MG63 (cell line): ENCODE results near the gene ENTPD1. TPM values are rescaled to one million over a fixed set of nuclear protein-coding genes. Genes with fewer than 3 reads are reported as not detected.
A peak's percentile ranks its signal among the peaks of the same experiment; 100 is the strongest.
"Not testable (repeated sequence)": the region's sequence is repeated elsewhere in the genome, so short reads cannot be mapped to it uniquely, and the experiment has no call there.

Experiments
- DNase-seq: peaks from one replicate; pipeline ENCODE4 v3.0.0-alpha.2; 2020
- H3K27me3 ChIP-seq: fragments of 250-450 bp; sonication (Bioruptor Pico); 2 replicates; pipeline ENCODE4 v1.5.1; 2020; ENCODE audit warnings: mild to moderate bottlenecking, moderate library complexity
- H3K36me3 ChIP-seq: fragments of 250-450 bp; sonication (Bioruptor Pico); 2 replicates; pipeline ENCODE4 v1.5.1; 2020; ENCODE audit warnings: mild to moderate bottlenecking, moderate library complexity
- H3K4me3 ChIP-seq: fragments of 250-450 bp; sonication (Bioruptor Pico); 2 replicates; pipeline ENCODE4 v1.5.1; 2020; ENCODE audit warnings: mild to moderate bottlenecking, moderate library complexity
- H3K9me3 ChIP-seq: fragments of 250-450 bp; sonication (Bioruptor Pico); 2 replicates; pipeline ENCODE4 v1.5.1; 2020; ENCODE audit warnings: mild to moderate bottlenecking, moderate library complexity
- total RNA-seq: library from RNA; depleted of rRNA; stranded (reverse); fragments of >200 nt; shearing (Covaris generic); gene quantifications from 2 replicates; pipeline ENCODE4 v1.2.3, GENCODE V29; 2014; ENCODE audit warnings: low replicate concordance

ENTPD1 gene
- total RNA-seq, 1 experiment from 2014 or later: not detected

DNA sequence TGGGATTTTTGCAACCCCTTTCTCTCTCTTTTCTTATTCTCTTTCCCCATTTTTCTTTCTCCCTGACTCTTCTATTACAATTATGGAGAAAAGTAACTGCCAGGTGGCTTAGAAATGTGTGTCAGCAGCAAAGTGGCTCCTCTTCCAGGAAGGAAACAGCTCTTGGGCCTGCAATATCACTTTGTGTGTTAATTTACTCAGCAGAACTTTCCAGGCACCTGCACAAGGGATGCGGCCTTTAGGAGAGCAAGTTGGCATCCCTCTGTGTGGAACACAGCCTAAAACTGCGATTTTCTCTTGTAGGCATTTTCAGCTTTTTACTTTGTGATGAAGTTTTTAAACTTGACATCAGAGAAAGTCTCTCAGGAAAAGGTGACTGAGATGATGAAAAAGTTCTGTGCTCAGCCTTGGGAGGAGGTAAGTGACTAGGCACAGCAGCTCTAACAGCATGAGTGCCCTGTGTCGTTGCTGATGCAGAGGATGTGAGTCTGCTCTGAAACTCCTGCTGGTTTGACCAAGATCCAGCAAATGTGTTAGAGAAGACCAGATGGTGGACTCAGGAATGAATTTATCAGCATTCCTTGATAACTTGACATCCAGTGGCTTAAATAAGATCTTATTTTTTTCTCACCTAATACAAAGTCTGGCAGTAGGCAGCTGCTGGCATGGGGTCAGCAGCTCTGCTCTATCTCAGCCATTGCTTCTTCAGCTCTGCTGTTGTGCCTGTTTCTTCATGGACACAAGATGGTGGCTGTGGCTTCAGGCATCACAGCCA lies 104.4 kb downstream of the ENTPD1 start:
- no peaks in the 10 kb centered on the region for H3K27me3 ChIP-seq
- no peaks in the 10 kb centered on the region for H3K36me3 ChIP-seq
- no peaks in the 10 kb centered on the region for H3K9me3 ChIP-seq
- H3K4me3 ChIP-seq: no peak overlapping the region
- no peak for DNase-seq

DNA sequence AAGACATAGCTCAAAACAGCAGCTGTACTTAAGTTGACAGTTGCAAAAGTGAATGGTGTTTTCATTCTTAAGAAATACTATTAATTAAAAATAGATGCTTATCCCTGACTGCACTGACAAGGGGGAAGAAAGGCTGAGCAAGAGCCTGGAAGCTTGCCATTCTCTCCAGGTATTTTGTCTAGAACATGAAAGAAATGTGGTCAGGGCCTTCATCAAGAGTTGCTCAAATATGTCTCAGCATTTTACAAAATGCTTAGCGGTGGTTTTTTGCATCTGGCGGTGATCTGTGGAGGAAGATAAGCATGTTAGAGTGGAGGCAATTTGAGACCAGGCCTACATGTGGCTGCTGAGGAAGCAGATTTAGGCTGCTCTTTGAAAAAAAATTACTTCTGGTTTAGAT lies 105.4 kb downstream of the ENTPD1 start:
- no peaks in the 10 kb centered on the region for H3K9me3 ChIP-seq
- H3K36me3 ChIP-seq: no peaks in the 10 kb centered on the region
- no peak overlapping the region for H3K4me3 ChIP-seq
- DNase-seq: no peak
- no peaks in the 10 kb centered on the region for H3K27me3 ChIP-seq

DNA sequence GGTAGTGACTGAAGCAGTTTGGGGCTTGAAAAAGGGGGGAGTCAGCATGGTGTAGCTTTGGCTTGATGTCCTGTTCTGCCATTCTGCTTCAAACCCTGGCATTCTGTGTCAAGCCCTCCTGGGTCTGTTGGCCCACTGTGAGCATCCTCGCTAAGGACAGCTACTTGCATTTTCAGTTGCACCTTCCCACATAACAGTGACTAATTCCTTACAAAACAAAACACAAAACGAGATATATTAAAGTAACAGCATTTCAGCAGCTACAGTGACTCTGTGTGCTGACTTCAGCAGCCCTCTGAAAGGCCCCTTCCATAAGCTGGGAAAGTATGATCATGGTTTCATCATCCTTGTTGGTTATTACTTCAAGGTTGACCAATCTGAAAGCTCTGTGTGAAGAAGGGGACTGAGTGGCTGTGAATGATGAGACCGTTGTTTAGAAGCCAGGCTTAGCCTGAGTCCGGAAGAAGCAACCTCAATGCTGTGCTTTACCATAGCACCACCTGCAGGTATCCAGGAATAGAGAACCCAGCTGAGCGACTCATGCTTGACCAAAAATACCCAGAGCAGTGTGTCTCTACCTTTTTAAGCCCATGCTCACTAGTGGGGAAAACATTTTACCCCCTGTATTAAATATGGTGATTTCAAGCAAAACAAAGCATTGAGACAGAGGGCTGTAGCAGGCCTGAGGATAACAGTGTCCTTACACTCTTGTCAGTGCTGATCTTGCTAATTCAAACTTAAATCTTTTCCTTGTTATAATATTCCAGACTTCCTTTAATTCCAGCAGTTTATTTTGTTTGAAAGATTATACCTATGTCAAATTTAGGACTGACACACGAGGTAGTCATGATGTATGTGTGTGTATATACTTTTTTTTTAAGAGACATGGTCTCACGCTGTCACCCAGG lies 109.2 kb downstream of the ENTPD1 start:
- Histone ChIP-seq H3K27me3 (no peaks in the 10 kb centered on the region), H3K36me3 (no peaks in the 10 kb centered on the region), H3K9me3 (no peaks in the 10 kb centered on the region), H3K4me3 (no peak overlapping the region)
- DNase-seq: peak; percentile 24

DNA sequence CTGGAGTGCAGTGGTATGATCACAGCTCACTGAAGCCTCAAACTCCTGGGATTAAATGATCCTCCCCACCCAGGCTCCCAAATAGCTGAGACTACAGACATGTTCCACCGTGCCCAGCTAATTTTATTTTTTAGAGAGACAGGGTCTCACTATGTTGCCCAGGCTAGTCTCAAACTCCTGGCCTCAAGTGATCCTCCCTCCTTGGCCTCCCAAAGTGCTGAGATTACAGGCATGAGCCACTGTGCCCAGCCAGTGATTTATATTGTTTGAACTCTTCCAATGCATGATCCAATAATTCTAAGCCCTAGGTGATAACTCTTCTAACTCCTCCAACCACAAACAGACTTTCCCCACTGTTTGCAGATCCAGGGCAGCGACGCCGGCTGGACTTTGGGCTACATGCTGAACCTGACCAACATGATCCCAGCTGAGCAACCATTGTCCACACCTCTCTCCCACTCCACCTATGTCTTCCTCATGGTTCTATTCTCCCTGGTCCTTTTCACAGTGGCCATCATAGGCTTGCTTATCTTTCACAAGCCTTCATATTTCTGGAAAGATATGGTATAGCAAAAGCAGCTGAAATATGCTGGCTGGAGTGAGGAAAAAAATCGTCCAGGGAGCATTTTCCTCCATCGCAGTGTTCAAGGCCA lies 110.0 kb downstream of the ENTPD1 start:
- H3K9me3 ChIP-seq: no peaks in the 10 kb centered on the region
- no peak overlapping the region for H3K4me3 ChIP-seq
- DNase-seq: no peak
- H3K36me3 ChIP-seq: no peaks in the 10 kb centered on the region
- H3K27me3 ChIP-seq: no peaks in the 10 kb centered on the region

DNA sequence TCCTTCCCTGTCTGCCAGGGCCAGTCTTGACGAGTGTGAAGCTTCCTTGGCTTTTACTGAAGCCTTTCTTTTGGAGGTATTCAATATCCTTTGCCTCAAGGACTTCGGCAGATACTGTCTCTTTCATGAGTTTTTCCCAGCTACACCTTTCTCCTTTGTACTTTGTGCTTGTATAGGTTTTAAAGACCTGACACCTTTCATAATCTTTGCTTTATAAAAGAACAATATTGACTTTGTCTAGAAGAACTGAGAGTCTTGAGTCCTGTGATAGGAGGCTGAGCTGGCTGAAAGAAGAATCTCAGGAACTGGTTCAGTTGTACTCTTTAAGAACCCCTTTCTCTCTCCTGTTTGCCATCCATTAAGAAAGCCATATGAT lies 110.5 kb downstream of the ENTPD1 start:
- Histone ChIP-seq H3K27me3 (no peaks in the 10 kb centered on the region), H3K4me3 (no peak overlapping the region), H3K9me3 (no peaks in the 10 kb centered on the region), H3K36me3 (no peaks in the 10 kb centered on the region)
- DNase-seq: no peak

DNA sequence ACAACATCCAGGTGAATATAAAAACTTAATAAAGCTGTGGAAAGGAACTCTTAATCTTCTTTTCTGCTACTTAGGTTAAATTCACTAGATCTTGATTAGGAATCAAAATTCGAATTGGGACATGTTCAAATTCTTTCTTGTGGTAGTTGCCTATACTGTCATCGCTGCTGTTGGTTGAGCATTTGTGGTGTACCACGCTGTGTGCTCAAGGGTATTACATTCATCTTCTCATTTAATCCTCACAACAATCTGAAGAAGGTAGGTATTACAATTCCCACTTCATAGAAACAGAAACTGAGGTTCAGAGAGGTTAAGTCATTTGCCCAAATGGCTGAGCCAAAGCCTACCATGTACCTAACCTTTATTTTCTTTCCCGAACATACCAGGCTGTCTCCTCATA lies 111.9 kb downstream of the ENTPD1 start:
- Histone ChIP-seq H3K27me3 (no peaks in the 10 kb centered on the region), H3K4me3 (no peak overlapping the region), H3K9me3 (no peaks in the 10 kb centered on the region), H3K36me3 (no peaks in the 10 kb centered on the region)
- no peak for DNase-seq

DNA sequence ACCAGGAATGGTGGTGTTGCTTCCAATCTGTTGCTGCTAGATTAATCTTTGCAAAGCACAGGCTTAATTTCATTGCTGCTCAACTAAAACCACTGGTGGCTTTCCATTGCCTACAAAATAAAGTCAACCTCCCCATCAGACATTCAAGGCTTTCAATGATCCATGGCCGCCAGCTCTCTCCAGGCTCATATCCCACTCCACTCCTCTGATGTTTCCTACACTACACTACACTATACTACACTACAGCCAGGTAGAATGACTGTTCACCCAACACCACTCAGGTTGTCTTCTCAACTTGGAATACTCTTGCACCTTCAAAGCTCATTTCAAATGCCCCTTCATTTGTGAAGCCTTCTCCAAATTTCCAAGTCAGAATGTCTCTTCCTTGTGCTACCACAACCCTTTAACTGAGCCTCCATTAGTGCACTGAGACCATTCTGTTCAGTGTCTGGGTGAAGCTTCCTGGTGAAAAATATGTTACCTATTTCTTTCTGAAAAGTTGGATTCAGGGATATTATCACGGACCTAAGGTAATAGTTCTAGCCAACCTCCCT lies 116.3 kb downstream of the ENTPD1 start:
- no peak overlapping the region for H3K4me3 ChIP-seq
- no peak for DNase-seq

DNA sequence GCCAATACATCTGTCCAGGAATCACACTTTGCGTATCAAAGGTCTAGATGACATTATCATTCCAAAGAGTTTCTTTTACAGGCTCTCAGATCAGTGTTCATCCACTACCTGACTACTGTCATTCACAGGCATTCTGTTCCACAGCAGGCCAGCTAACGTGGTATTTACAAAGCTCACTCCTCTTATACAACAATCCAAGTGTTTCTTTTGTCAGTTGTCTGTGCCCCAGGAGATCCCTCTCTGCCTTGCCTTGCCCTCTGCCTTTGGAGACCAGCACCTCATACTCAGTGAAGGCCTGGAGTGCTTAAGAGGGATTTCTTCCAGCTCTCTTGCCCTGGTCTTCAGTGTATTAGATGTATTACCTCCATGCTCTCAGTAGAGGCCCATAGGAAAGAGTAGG lies 117.2 kb downstream of the ENTPD1 start:
- Histone ChIP-seq H3K36me3 (peaks cover 3% of the 10 kb centered on the region), H3K9me3 (no peaks in the 10 kb centered on the region), H3K4me3 (no peak overlapping the region), H3K27me3 (no peaks in the 10 kb centered on the region)
- no peak for DNase-seq

More for the DNA sequence above, 116.3 kb downstream of the ENTPD1 start:
- Histone ChIP-seq H3K36me3 (peaks cover 3% of the 10 kb centered on the region), H3K27me3 (no peaks in the 10 kb centered on the region), H3K9me3 (no peaks in the 10 kb centered on the region)

DNA sequence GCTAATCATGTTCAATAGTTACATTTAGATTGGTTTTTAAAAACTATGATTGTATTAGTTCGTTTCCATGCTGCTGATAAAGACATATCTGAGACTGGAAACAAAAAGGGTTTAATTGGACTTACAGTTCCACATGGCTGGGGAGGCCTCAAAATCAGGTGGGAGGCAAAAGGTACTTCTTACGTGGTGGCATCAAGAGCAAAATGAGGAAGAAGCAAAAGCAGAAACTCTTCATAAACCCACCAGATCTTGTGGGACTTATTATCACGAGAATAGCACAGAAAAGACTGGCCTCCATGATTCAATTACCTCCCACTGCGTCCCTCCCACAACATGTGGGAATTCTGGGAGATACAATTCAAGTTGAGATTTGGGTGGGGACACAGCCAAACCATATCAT lies 117.7 kb downstream of the ENTPD1 start:
- H3K4me3 ChIP-seq: no peak overlapping the region
- no peak for DNase-seq
- H3K9me3 ChIP-seq: no peaks in the 10 kb centered on the region
- peaks cover 3% of the 10 kb centered on the region for H3K36me3 ChIP-seq
- H3K27me3 ChIP-seq: no peaks in the 10 kb centered on the region

DNA sequence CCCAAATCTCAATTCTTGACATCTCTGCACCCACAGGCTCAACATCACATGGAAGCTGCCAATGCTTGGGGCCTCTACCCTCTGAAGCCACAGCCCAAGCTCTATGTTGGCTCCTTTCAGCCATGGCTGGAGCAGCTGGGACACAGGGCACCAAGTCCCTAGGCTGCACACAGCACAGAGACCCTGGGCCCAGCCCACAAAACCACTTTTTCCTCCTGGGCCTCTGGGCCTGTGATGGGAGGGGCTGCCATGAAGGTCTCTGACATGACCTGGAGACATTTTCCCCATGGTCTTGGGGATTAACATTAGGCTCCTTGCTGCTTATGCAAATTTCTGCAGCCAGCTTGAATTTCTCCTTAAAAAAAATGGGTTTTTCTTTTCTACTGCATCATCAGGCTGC lies 118.8 kb downstream of the ENTPD1 start:
- H3K4me3 ChIP-seq, H3K27me3 ChIP-seq, H3K36me3 ChIP-seq, DNase-seq, H3K9me3 ChIP-seq: not testable (repeated sequence)

DNA sequence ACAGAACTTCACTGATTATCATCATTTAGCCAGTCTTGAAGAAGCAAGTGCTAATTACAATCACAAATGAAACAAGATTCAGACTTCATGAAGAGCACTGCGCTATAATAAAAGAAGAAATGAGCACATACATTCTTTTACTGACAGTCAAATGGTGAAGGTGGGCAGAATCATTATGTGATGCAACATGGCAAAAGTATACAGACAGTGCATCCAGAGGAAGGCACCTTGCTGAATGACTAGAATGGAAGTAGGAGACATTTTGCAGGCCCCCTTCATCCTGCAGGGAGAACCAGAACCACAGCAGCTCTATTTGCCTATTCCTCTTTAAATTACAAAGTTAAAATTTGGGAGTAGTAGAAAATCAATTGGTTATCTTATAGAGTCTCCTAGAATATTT lies 120.8 kb downstream of the ENTPD1 start:
- peaks cover 3% of the 10 kb centered on the region for H3K36me3 ChIP-seq
- DNase-seq: no peak
- H3K27me3 ChIP-seq: no peaks in the 10 kb centered on the region
- no peaks in the 10 kb centered on the region for H3K9me3 ChIP-seq
- no peak overlapping the region for H3K4me3 ChIP-seq

DNA sequence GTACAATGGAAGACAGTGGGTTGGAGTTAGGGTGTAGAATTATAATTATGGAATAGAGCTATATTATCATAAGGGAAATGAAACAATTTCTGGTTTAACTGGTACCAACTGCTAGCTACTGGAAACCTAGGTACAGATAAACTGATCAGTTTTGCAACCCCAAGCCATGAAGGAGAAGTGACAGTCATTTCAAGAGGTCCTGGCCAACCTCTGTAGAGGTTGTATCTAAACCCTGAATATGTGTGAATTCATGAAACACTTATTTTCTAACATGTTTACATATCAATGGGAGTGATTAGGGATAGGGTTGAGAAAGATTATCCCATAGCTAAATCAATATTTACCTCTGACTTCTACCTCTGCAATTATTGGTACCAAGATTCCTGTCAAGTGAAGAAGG lies 121.9 kb downstream of the ENTPD1 start:
- H3K4me3 ChIP-seq: no peak overlapping the region
- H3K36me3 ChIP-seq: peaks cover 3% of the 10 kb centered on the region

DNA sequence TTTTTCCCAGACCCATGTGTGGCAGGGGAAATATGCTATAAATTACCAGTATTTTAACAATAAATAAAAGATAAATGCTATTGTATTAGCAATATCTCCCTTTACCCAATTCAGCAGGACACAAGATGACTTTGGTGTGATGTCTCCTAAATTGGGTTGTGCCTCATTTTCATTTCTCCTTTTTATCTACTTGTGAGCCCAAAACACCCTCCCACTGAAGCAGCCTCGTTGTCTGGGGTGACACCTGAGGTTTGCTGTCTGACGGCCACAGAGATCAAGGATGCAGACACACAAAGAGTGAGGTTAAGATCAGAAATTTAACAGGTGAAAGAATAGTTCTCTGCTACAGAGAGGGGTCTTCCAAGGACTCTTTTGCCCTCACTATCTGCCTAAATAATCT lies 124.7 kb downstream of the ENTPD1 start:
- no peaks in the 10 kb centered on the region for H3K27me3 ChIP-seq
- no peak overlapping the region for H3K4me3 ChIP-seq
- no peaks in the 10 kb centered on the region for H3K9me3 ChIP-seq
- DNase-seq: no peak
- peaks cover 3% of the 10 kb centered on the region; the same call in 1 of the 2 replicates for H3K36me3 ChIP-seq

More for the DNA sequence above, 121.9 kb downstream of the ENTPD1 start:
- no peak for DNase-seq
- Histone ChIP-seq H3K9me3 (no peaks in the 10 kb centered on the region), H3K27me3 (no peaks in the 10 kb centered on the region)

DNA sequence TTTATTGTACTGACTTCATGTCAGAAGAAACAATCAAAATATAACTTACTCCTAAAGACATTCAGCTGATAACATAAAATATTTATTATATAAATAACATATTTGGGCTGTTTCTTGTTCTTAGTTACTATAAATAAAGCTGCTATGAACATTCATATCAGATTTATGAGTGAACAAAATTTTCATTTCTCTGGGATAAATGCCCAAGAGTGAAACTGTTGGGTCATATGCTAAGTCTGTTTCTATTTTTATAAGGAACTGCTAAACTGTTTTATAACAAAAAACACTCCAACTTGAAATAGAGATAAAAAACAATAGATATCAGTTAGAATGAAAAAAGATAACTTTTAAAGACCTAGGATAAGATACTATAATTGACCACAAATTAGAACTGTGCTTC lies 125.4 kb downstream of the ENTPD1 start:
- no peaks in the 10 kb centered on the region for H3K9me3 ChIP-seq
- no peak for DNase-seq
- no peak overlapping the region for H3K4me3 ChIP-seq
- H3K27me3 ChIP-seq: no peaks in the 10 kb centered on the region
- no peaks in the 10 kb centered on the region; the same call in 1 of the 2 replicates for H3K36me3 ChIP-seq

DNA sequence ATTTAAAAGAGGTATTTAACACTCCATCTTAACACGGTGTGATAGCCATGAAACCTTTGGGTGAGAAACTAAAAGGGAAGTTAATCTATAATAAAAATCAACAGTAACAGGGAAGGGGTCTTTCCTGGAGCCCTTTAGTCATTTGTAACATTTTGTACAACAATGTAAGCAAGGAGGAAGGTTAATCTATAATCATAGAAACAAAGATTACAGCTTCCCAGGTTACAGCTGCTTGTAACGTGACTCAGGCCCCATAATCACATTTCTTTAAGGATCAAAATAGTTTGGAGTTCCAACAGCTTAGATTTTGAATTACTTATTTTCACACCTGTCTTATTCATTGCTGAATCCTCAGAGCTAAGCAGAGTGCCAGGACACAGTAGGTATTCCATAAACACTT lies 133.9 kb downstream of the ENTPD1 start:
- no peak for DNase-seq
- Histone ChIP-seq H3K9me3 (no peaks in the 10 kb centered on the region), H3K36me3 (peaks cover 2% of the 10 kb centered on the region; the same call in 1 of the 2 replicates), H3K4me3 (no peak overlapping the region), H3K27me3 (no peaks in the 10 kb centered on the region)

DNA sequence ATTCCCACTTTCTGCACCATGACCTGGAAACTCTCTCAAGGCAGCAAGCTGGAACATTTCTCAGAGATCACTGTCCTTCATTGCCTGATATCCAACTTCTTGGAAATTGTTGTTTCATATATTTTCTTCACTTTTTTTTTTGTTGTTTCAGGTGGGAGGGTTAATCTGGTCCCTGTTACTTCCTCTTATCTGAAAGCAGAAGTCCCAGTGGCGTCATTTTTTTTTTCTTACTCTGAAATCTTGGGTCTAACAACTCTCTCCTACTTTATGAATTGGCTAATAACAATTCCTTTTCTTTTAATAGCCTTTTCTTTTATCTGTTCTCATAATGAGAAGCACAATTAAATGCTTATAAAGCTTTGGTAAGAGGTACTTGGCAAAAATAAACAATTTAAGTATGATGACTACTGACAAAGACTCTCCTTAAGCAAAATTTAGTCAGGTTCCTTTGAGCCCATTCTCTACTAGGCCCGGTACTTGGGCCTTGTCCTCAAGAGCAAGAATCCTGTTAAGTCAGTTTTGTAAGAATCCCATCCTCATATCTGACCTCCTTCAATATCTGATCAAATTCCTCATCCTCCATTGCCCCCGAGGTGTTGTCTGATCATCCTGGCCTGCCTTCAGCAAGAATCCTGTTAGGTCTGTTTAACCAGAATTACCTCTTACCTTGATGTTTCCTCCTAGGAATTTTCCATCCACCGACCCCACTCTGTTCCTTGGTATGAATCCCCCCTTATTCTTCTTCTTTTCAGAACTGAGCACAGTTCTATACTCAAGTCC lies 140.3 kb downstream of the ENTPD1 start:
- H3K27me3 ChIP-seq: no peaks in the 10 kb centered on the region
- DNase-seq: no peak
- no peak overlapping the region for H3K4me3 ChIP-seq
- no peaks in the 10 kb centered on the region for H3K9me3 ChIP-seq
- H3K36me3 ChIP-seq: peaks cover 16% of the 10 kb centered on the region
